T-helper 2 cell treated with Interferon-gamma antibody and Interleukin-4, amounts not matched to agents 100 ng/mL and 5 ng/mL, for 36 hours (primary cell): ENCODE measurements around the gene LAMA1. TPM values are rescaled to one million over a fixed set of nuclear protein-coding genes. Genes with fewer than 3 reads are reported as not detected.

Experiments
- intact Hi-C: fragments of 100-400 bp; cut with micrococcal nuclease; formaldehyde crosslinking; loops from one replicate; pipeline ENCODE4 v1.15.1; 2023
- total RNA-seq: library from RNA; stranded (reverse); gene quantifications from 2 replicates; pipeline ENCODE4 v1.2.3, GENCODE V29; 2022

LAMA1 gene
- total RNA-seq, 1 donor from 2014 or later = not detected

- intact Hi-C loops = no loop called here
Measured at GRCh38 chr18:7062811-7063210, 54.8 kb downstream of the LAMA1 start.

GRCh38 chr18:7062236-7062635 lies 55.4 kb downstream of the LAMA1 start:
- intact Hi-C loops = no loop called here

- intact Hi-C loops = no loop called here
Measured at GRCh38 chr18:7059276-7059675, 58.3 kb downstream of the LAMA1 start.

- intact Hi-C loops = no loop called here
Measured at GRCh38 chr18:7056026-7056425, 61.6 kb downstream of the LAMA1 start.

- intact Hi-C loops = no loop called here
Measured at GRCh38 chr18:7049951-7050350, 67.6 kb downstream of the LAMA1 start.

GRCh38 chr18:7048081-7048480 lies 69.5 kb downstream of the LAMA1 start:
- intact Hi-C loops = no loop called here

- intact Hi-C loops = no loop called here
Measured at GRCh38 chr18:7047336-7047735, 70.3 kb downstream of the LAMA1 start.

GRCh38 chr18:7038330-7038851 lies 79.2 kb downstream of the LAMA1 start:
- intact Hi-C loops = no loop called here

GRCh38 chr18:7037470-7037869 lies 80.1 kb downstream of the LAMA1 start:
- intact Hi-C loops = no loop called here

- intact Hi-C loops = no loop called here
Measured at GRCh38 chr18:7035807-7036206, 81.8 kb downstream of the LAMA1 start.

- intact Hi-C loops = no loop called here
Measured at GRCh38 chr18:7034924-7035323, 82.7 kb downstream of the LAMA1 start.

- intact Hi-C loops = no loop called here
Measured at GRCh38 chr18:7032537-7032936, 85.1 kb downstream of the LAMA1 start.

- intact Hi-C loops = no loop called here
Measured at GRCh38 chr18:7028625-7029024, 89.0 kb downstream of the LAMA1 start.

- intact Hi-C loops = no loop called here
Measured at GRCh38 chr18:7025194-7025593, 92.4 kb downstream of the LAMA1 start.

- intact Hi-C loops = no loop called here
Measured at GRCh38 chr18:7023581-7023980, 94.0 kb downstream of the LAMA1 start.

- intact Hi-C loops = no loop called here
Measured at GRCh38 chr18:7023063-7023580, 94.5 kb downstream of the LAMA1 start.

- intact Hi-C loops = no loop called here
Measured at GRCh38 chr18:7021994-7022840, 95.4 kb downstream of the LAMA1 start.

- intact Hi-C loops = no loop called here
Measured at GRCh38 chr18:7020995-7021777, 96.4 kb downstream of the LAMA1 start.

GRCh38 chr18:7017013-7017412 lies 100.6 kb downstream of the LAMA1 start:
- intact Hi-C loops = no loop called here

- intact Hi-C loops = no loop called here
Measured at GRCh38 chr18:7011142-7011541, 106.5 kb downstream of the LAMA1 start.

GRCh38 chr18:7004009-7004408 lies 113.6 kb downstream of the LAMA1 start:
- intact Hi-C loops = no loop called here

GRCh38 chr18:7002107-7002506 lies 115.5 kb downstream of the LAMA1 start:
- intact Hi-C loops = no loop called here
